ENCODE measurements around the gene ASXL3.

The ASXL3 gene

GRCh38 chr18:33556846-33557245, 21.2 kb upstream of the ASXL3 start:
- TF ChIP-seq CTCF (IDR thresholded peaks at IDR 0.05; ENCODE audit: control insufficient read depth, insufficient read depth, low read depth, low read length, missing control alignments), result no peak
- DNase-seq (ENCODE audit: low read depth), result no peak
- no peak overlapping the region for H3K4me3 ChIP-seq (ENCODE audit: control insufficient read depth, low read depth, low read length)

DNA sequence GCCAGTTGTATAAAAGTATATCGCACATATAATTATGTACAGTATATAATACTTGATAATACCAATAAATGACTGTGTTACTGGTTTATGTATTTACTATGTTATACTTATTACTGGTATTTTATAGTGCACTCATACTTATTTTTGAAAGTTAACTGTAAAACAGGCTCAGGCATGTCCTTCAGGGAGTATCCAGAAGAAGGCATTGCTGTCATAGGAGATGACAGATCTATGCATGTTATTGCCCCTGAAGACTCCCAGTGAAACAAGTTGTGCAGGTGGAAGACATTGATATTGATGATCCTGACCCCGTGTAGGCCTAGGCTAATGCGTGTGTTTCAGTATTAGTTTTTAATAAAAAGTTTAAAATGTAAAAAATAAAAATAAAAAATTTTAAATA, 20.3 kb upstream of the ASXL3 start:
- TF ChIP-seq CTCF (IDR thresholded peaks at IDR 0.05; ENCODE audit: control insufficient read depth, insufficient read depth, low read depth, low read length, missing control alignments), result no peak
- H3K4me3 ChIP-seq (ENCODE audit: control insufficient read depth, low read depth, low read length), result no peak overlapping the region
- no peak for DNase-seq (ENCODE audit: low read depth)

GRCh38 chr18:33558529-33558928, 19.5 kb upstream of the ASXL3 start:
- no peak for DNase-seq (ENCODE audit: low read depth)
- no peak for TF ChIP-seq CTCF (IDR thresholded peaks at IDR 0.05; ENCODE audit: control insufficient read depth, insufficient read depth, low read depth, low read length, missing control alignments)
- H3K4me3 ChIP-seq (ENCODE audit: control insufficient read depth, low read depth, low read length), result no peak overlapping the region

- no peak for TF ChIP-seq CTCF (IDR thresholded peaks at IDR 0.05; ENCODE audit: control insufficient read depth, insufficient read depth, low read depth, low read length, missing control alignments)
- no peak overlapping the region for H3K4me3 ChIP-seq (ENCODE audit: control insufficient read depth, low read depth, low read length)
- no peak for DNase-seq (ENCODE audit: low read depth)
Measured at GRCh38 chr18:33560686-33561370, 17.2 kb upstream of the ASXL3 start.

GRCh38 chr18:33562741-33563140, 15.3 kb upstream of the ASXL3 start:
- DNase-seq (ENCODE audit: low read depth), result no peak
- H3K4me3 ChIP-seq (ENCODE audit: control insufficient read depth, low read depth, low read length), result no peak overlapping the region
- no peak for TF ChIP-seq CTCF (IDR thresholded peaks at IDR 0.05; ENCODE audit: control insufficient read depth, insufficient read depth, low read depth, low read length, missing control alignments)

DNA sequence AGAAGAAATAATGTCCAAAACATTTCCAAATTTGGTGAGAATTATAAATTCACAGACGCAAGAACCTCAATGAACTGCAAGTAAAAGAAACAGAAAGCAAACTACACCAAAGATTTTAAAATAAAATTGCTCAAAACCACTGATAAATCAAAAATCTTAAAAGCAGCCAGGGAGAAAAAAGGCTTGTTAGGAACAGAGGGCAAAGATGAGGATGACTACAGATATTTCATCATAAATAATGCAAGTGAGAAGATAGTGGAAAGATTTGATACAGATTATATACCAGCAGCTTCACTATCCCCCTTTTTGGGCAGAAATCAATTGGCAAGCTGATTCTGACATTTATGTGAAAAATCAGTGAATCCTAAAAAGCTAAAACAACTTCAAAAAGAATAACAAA, 10.3 kb upstream of the ASXL3 start:
- no peak for DNase-seq (ENCODE audit: low read depth)
- no peak overlapping the region for H3K4me3 ChIP-seq (ENCODE audit: control insufficient read depth, low read depth, low read length)
- no peak for TF ChIP-seq CTCF (IDR thresholded peaks at IDR 0.05; ENCODE audit: control insufficient read depth, insufficient read depth, low read depth, low read length, missing control alignments)
